ENCODE data around the gene KRTAP5-10.

GRCh38 chr11:71548716-71549151 lies 16.6 kb upstream of the KRTAP5-10 start:
- no peak for TF ChIP-seq CTCF (IDR thresholded peaks at IDR 0.05)
- no peak for TF ChIP-seq POLR2A (IDR thresholded peaks at IDR 0.05)
